ENCODE measurements around the gene MSRB1.

The MSRB1 gene

GRCh38 chr16:1895949-1896675 is 46.9 kb downstream of the MSRB1 start:
- no peak overlapping the region for H3K4me3 ChIP-seq
- TF ChIP-seq CTCF (IDR thresholded peaks at IDR 0.05) = no peak
- no peak overlapping the region for H3K27ac ChIP-seq
- DNase-seq (ENCODE audit: low spot score) = no peak

- no peak for TF ChIP-seq CTCF (IDR thresholded peaks at IDR 0.05)
- no peak overlapping the region for H3K27ac ChIP-seq
- DNase-seq (ENCODE audit: low spot score) = no peak
- no peak overlapping the region for H3K4me3 ChIP-seq
Observed at GRCh38 chr16:1895068-1895467, 47.9 kb downstream of the MSRB1 start.

GRCh38 chr16:1890708-1891050 is 52.3 kb downstream of the MSRB1 start:
- DNase-seq (ENCODE audit: low spot score) = no peak

GRCh38 chr16:1890024-1890707 is 52.8 kb downstream of the MSRB1 start:
- Histone ChIP-seq H3K27ac (no peak overlapping the region), H3K4me3 (no peak overlapping the region)
- no peak for TF ChIP-seq CTCF (IDR thresholded peaks at IDR 0.05)
- no peak for DNase-seq (ENCODE audit: low spot score)

More at GRCh38 chr16:1890708-1891050, 52.3 kb downstream of the MSRB1 start:
- Histone ChIP-seq H3K4me3 (no peak overlapping the region), H3K27ac (no peak overlapping the region)
- no peak for TF ChIP-seq CTCF (IDR thresholded peaks at IDR 0.05)
